Amygdala (tissue), 56 donors: ENCODE measurements around the gene SLC22A4.
A peak's percentile ranks its signal among the peaks of the same experiment; 100 is the strongest.

ENCODE experiments used
- DNase-seq, 56 donors: peaks; one replicate each; lab custom pipeline; 2025; lab: John Stamatoyannopoulos, UW

Gene SLC22A4

DNA sequence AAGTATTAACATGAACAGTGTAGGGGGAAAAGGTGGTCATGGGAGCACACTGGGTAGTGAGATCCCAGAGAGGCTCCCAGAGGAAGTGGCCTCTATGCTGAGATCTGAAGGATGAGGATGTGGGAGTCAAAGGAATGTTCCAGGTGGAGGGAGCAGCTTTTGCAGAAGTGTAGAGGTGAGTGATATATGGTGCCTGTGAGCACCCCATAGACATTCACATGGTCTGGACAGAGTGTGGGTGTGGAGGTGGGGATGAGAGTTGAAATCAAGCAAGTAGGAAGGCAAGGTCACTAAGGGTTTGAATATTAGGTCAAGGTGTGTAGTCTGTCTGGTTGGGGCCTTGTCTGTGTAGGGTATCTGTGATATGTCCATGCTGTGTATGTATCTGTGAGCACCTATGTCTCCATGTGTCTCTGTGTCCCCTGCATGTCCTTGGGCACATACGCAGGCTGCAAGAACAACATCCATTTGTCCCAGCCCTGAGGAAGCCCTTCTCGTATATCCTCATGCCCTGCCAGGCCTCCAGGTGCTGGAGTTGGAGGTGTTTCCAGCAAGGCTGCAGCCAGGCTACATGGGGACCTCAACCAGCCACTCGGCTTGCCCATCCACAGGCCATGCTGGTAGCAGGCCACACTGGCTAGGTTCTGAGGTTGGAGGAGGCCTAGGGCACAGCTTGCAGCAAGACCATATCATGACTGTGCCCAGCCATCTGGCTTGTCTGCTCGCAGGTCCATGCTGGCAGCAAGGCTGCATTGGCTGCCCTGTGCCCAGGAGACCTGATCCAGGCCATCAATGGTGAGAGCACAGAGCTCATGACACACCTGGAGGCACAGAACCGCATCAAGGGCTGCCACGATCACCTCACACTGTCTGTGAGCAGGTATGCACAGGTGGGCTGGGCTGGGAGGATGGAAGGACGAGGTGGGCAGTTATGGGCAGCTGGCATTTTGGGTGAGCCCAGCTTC is 32.0 kb upstream of the SLC22A4 start:
- no peak for DNase-seq

DNA sequence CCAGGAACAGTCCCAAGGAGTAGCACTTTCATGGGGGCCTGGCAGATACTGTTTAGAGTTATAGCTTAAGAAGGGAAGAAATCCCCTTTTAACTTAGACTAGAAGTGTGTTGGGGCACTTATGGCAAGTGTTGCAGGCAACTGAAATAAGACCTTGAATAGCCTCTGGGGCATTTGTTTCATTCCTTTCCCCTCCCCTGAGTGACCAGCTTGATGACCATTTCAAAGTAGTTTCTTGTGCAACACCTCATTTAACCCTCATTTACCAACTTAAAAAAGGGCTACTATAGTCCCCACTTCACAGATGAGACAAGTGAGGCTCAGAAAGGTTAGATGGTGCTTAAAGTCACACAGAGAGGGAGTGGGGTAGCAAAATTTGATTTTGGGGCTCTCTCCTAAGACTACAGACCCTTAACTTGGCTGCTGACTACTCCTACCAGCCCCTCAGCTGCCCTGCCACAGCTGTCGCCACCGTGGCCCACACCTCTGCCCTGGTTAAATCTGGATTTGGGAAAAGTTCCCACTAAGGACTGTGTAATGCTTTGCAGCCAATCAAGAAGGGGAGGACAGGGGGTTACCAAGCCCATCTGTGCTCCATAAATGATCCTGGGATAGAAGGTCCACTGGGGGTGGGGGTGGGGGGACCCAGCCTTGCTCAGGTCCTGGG is 31.2 kb upstream of the SLC22A4 start:
- no peak for DNase-seq

- DNase-seq: no peak
These were observed 30.5 kb upstream of the SLC22A4 start for GRCh38 chr5:132263548-132264261.

- DNase-seq: no peak
These were observed 29.5 kb upstream of the SLC22A4 start for GRCh38 chr5:132264546-132265335.

DNA sequence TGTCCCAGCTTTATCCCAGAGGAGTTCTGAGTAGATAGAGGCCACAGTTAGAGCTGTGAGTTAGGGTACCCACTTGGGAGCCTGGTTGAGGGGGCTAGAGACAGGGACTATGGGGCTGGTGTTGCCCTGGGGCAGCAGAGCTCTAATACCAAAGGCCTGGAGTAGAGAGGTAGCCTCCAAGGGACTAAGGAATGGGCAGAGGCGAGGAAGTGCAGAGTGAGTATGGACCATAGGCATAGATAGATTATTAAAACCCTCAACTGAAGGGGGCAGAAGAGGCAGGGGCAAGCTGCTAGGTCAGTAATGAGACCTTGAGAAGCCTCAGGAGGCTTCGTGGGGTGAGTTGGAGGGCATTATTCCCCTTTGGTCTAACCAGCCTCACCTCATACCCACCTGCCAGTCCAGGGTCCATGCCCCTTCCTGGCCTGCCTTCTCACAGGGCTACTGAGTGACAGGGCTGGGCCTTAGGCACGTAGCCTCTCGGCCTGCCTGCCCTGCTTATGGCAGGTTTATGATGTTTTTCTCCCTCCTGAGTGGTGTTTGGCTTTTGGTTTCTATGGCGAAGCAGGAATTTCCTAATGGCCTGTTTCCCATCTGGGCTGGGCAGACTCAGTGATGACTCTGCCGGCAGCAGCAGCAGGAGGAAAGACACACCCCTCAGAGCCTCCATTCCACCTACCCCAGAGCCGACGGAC is 28.7 kb upstream of the SLC22A4 start:
- no peak for DNase-seq

- DNase-seq: no peak
These were observed 28.0 kb upstream of the SLC22A4 start for GRCh38 chr5:132266031-132266835.

- no peak for DNase-seq
These were observed 27.4 kb upstream of the SLC22A4 start for GRCh38 chr5:132266836-132267160.

GRCh38 chr5:132267166-132267739 is 26.9 kb upstream of the SLC22A4 start:
- DNase-seq: no peak

GRCh38 chr5:132267931-132268768 is 26.0 kb upstream of the SLC22A4 start:
- DNase-seq: peak in 25 of 56 donors; percentile 11 to 76 (median 40)

DNA sequence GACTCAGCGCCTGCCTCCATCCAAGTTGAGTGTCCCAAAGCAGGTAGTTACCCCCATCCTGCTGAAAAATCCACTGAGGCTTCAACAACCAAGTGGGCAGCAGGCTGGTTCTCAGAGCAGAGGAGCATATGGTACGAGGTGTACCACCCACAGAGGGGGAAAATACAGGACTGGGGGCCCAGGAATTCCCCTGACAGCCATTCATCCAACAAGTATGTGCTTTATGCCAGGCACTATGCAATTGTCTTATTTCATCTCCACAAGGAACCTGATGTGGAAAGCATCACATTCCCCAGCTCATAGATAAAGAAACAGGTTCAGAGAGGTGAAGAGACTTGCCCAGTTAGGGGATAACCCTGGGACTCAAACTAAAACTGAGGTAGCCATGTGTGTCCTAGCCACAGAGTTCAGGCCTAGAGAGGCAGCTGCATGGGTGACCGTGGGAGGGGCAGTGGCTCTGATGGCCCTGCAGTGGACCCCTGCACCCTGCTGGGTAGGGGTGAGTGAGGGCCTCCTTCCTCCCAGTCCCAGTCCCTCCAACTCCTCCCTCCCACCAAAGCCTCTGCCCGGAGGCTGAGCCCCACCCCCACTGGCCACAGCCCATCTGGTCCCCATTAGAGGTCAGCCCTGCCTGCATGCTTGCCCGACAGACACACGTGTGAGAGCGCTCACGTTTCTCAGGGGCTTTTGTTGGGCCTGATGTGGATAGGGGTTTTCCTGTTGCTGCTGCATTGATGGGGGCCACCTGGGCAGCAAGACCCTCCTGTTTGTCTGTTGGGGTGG is 25.2 kb upstream of the SLC22A4 start:
- no peak for DNase-seq

- DNase-seq: no peak
These were observed 24.4 kb upstream of the SLC22A4 start for GRCh38 chr5:132269635-132270334.

DNA sequence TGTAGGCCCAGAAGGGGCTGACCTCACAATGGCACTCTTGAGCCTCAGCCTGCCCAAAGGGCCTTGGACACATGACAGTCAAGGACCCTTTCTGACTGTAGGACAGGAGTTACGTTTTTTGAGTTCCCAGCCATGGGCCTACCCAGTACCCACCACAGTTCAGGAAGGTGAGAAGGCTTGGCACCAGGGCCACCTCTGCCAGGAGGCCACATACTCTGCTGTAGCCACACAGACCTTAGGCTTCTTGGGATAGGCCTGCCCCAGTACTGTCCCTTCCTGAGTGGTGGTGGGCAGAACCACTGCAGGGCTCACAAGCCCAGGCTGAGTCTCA is 23.9 kb upstream of the SLC22A4 start:
- no peak for DNase-seq

GRCh38 chr5:132270706-132271105 is 23.5 kb upstream of the SLC22A4 start:
- no peak for DNase-seq

GRCh38 chr5:132271251-132272246 is 22.6 kb upstream of the SLC22A4 start:
- DNase-seq: no peak
